ENCODE measurements around the gene ANTXR2.

The ANTXR2 gene

DNA sequence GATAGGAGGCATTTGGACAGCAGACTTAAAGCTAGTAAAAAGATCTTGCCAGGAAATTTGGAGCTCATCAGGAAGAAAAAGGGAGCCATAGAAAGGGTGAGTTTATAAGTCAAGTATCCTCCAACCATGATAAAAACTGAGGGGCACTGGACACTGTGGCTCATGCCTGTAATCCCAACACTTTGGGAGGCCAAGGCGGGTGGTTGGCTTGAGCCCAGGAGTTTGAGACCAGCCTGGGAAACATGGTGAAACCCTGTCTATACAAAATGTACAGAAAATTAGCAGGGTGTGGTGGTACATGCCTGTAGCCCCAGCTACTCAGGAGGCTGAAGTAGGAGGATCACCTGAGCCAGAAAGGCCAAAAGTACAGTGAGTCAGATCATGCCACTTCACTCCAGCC is 48.7 kb downstream of the ANTXR2 start:
- in situ Hi-C loops (cut with HindIII; ENCODE audit: low pct_unique_long_range_greater_than_20kb, low sequenced_read_pairs), result no loop called here
- DNase-seq (ENCODE audit: low read depth in 1 of 2, low spot score in 1 of 2), result no peak
- TF ChIP-seq JUND (IDR thresholded peaks at IDR 0.05; ENCODE audit: low read depth), result no peak

GRCh38 chr4:80022282-80022681 is 50.7 kb downstream of the ANTXR2 start:
- in situ Hi-C loops (cut with HindIII; ENCODE audit: low pct_unique_long_range_greater_than_20kb, low sequenced_read_pairs), result no loop called here
- TF ChIP-seq JUND (IDR thresholded peaks at IDR 0.05; ENCODE audit: low read depth), result no peak
- no peak for DNase-seq (ENCODE audit: low read depth in 1 of 2, low spot score in 1 of 2)

DNA sequence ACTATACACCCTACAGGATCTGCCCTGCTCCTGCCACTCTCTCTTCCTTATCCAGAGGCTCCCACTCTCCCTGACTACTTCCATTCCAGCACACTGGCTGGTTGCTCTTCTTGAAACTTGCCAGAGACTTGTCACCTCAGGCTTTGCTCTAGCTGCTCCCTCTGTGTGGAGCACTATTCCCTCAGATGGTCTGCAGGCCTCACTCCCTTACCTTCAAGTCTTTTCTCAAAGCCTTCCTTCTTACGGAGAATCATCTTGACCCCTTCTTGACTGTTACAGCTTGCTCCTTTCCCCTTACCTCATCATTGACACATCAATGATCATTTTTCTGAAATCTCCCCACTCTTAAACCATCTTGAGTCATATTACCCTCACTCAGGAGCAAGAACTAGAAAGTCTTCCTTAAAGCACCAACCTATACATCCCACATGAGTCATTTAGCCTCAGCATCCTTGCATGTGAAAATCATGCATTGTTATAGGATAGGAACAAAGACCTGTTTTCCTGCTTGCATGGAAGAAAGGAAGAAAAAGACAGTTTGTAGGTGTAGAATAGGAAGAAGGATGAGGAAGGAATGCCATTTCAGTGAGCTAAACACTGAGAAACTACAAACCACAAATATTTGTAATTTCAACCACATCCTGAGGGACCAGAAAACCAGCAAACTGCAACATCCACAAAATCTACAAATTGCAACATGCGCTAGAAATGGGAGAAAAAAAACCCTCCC is 55.7 kb downstream of the ANTXR2 start:
- DNase-seq (ENCODE audit: low read depth in 1 of 2, low spot score in 1 of 2), result no peak
- no peak for TF ChIP-seq JUND (IDR thresholded peaks at IDR 0.05; ENCODE audit: low read depth)
- in situ Hi-C loops (cut with HindIII; ENCODE audit: low pct_unique_long_range_greater_than_20kb, low sequenced_read_pairs), result no loop called here

GRCh38 chr4:80016506-80016905 is 56.5 kb downstream of the ANTXR2 start:
- in situ Hi-C loops (cut with HindIII; ENCODE audit: low pct_unique_long_range_greater_than_20kb, low sequenced_read_pairs), result no loop called here
- DNase-seq (ENCODE audit: low read depth in 1 of 2, low spot score in 1 of 2), result no peak

DNA sequence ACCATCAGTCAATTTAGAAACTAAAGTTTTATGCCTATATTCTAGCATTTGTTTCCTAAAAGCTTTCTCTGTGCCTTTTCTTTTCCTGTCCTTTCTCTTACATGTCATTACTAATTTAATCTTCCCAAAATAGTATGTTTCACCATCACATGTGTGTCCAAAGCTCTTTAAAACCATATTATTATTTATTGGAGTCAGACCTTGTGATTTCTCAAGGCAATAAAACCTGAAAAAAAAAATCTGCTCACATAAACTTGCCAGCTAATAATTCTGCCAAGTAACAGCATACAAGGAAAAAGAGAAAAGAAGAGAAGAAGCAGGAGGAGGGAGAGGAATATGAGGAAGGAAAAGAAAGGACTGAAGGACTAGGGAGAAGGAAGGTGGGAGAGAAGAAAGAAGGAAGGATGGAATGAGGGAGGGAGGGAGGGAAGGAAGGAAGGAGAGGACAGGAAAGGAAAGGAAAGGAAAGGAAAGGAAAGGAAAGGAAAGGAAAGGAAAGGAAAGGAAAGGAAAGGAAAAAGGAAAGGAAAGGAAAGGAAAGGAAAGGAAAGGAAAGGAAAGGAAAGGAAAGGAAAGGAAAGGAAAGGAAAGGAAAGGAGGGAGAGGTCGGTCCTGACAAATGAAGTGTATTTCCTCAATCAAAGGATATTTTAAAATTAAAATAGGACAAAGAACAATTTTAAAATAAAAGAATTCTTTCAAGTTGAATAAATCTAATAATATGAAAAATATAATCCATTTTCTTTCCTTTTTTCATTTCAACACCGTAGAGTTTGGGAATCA is 57.4 kb downstream of the ANTXR2 start:
- DNase-seq (ENCODE audit: low read depth in 1 of 2, low spot score in 1 of 2), result no peak
- no peak for TF ChIP-seq JUND (IDR thresholded peaks at IDR 0.05; ENCODE audit: low read depth)
- in situ Hi-C loops (cut with HindIII; ENCODE audit: low pct_unique_long_range_greater_than_20kb, low sequenced_read_pairs), result no loop called here

More at GRCh38 chr4:80016506-80016905, 56.5 kb downstream of the ANTXR2 start:
- no peak for TF ChIP-seq JUND (IDR thresholded peaks at IDR 0.05; ENCODE audit: low read depth)

- TF ChIP-seq JUND (IDR thresholded peaks at IDR 0.05; ENCODE audit: low read depth), result no peak
- no peak for DNase-seq (ENCODE audit: low read depth in 1 of 2, low spot score in 1 of 2)
- in situ Hi-C loops (cut with HindIII; ENCODE audit: low pct_unique_long_range_greater_than_20kb, low sequenced_read_pairs), result no loop called here
Observed at GRCh38 chr4:80014531-80014930, 58.5 kb downstream of the ANTXR2 start.

DNA sequence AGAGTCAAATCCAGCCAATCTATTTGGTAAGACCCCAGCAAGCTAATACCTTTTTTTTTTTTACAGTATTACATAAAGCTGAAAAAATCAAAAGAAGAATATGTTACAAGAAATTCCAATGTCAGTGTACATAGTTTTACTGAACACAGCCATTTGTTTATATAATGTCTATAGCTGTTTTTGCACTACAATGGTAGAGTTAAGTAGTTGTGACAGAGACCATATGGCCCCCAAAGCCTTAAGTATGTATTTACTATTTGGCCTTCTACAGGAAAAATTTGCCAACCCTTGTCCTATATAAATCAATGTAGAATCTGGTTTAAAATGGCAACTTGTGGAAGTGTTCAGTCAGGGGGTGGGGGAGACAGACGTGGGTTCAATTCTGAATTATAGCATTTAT is 60.7 kb downstream of the ANTXR2 start:
- in situ Hi-C loops (cut with HindIII; ENCODE audit: low pct_unique_long_range_greater_than_20kb, low sequenced_read_pairs), result no loop called here
- DNase-seq (ENCODE audit: low read depth in 1 of 2, low spot score in 1 of 2), result no peak
- TF ChIP-seq JUND (IDR thresholded peaks at IDR 0.05; ENCODE audit: low read depth), result no peak

GRCh38 chr4:80011636-80012236 is 61.3 kb downstream of the ANTXR2 start:
- no peak for DNase-seq (ENCODE audit: low read depth in 1 of 2, low spot score in 1 of 2)
- TF ChIP-seq JUND (IDR thresholded peaks at IDR 0.05; ENCODE audit: low read depth), result no peak
- in situ Hi-C loops (cut with HindIII; ENCODE audit: low pct_unique_long_range_greater_than_20kb, low sequenced_read_pairs), result no loop called here

GRCh38 chr4:80010316-80010715 is 62.7 kb downstream of the ANTXR2 start:
- DNase-seq (ENCODE audit: low read depth in 1 of 2, low spot score in 1 of 2), result no peak
- TF ChIP-seq JUND (IDR thresholded peaks at IDR 0.05; ENCODE audit: low read depth), result no peak
- in situ Hi-C loops (cut with HindIII; ENCODE audit: low pct_unique_long_range_greater_than_20kb, low sequenced_read_pairs), result no loop called here

- TF ChIP-seq JUND (IDR thresholded peaks at IDR 0.05; ENCODE audit: low read depth), result no peak
- DNase-seq (ENCODE audit: low read depth in 1 of 2, low spot score in 1 of 2), result no peak
- in situ Hi-C loops (cut with HindIII; ENCODE audit: low pct_unique_long_range_greater_than_20kb, low sequenced_read_pairs), result no loop called here
Observed at GRCh38 chr4:80009806-80010205, 63.2 kb downstream of the ANTXR2 start.

GRCh38 chr4:80008971-80009370 is 64.1 kb downstream of the ANTXR2 start:
- TF ChIP-seq JUND (IDR thresholded peaks at IDR 0.05; ENCODE audit: low read depth), result no peak
- in situ Hi-C loops (cut with HindIII; ENCODE audit: low pct_unique_long_range_greater_than_20kb, low sequenced_read_pairs), result no loop called here
- no peak for DNase-seq (ENCODE audit: low read depth in 1 of 2, low spot score in 1 of 2)

- DNase-seq (ENCODE audit: low read depth in 1 of 2, low spot score in 1 of 2), result no peak
- no peak for TF ChIP-seq JUND (IDR thresholded peaks at IDR 0.05; ENCODE audit: low read depth)
- in situ Hi-C loops (cut with HindIII; ENCODE audit: low pct_unique_long_range_greater_than_20kb, low sequenced_read_pairs), result no loop called here
Observed at GRCh38 chr4:80008351-80008750, 64.7 kb downstream of the ANTXR2 start.

GRCh38 chr4:80007745-80008149 is 65.3 kb downstream of the ANTXR2 start:
- DNase-seq (ENCODE audit: low read depth in 1 of 2, low spot score in 1 of 2), result no peak
- in situ Hi-C loops (cut with HindIII; ENCODE audit: low pct_unique_long_range_greater_than_20kb, low sequenced_read_pairs), result no loop called here
- no peak for TF ChIP-seq JUND (IDR thresholded peaks at IDR 0.05; ENCODE audit: low read depth)
